OCI-LY3 (cell line): ENCODE results near the gene LRP6.

Experiments
- CTCF ChIP-seq: fragments of 200-600, 300-600 bp; sonication (generic); IDR thresholded peaks from 2 replicates; pipeline ENCODE4 v1.5.1; 2014; ENCODE audit warnings: antibody characterized with exemption, low read length, low read depth
- EZH2phosphoT487 ChIP-seq: fragments of 200-600 bp; shearing (Covaris generic); IDR thresholded peaks from 2 replicates; pipeline ENCODE4 v1.6.1; 2018; ENCODE audit warnings: antibody characterized with exemption, mixed run types, low read depth

GRCh38 chr12:12107678-12108077 is 159.2 kb downstream of the LRP6 start:
- TF ChIP-seq CTCF, result no peak
- no peak for TF ChIP-seq EZH2phosphoT487
